CD4-positive, alpha-beta T cell treated with Interleukin-4 for 4 hours (primary cell): ENCODE results near the gene RASL12.
"Not testable (repeated sequence)": the region's sequence is repeated elsewhere in the genome, so short reads cannot be mapped to it uniquely, and the experiment has no call there.

ENCODE experiments used
- DNase-seq: peaks from one replicate; pipeline ENCODE4 v3.0.0-alpha.2; 2020

RASL12 gene

DNA sequence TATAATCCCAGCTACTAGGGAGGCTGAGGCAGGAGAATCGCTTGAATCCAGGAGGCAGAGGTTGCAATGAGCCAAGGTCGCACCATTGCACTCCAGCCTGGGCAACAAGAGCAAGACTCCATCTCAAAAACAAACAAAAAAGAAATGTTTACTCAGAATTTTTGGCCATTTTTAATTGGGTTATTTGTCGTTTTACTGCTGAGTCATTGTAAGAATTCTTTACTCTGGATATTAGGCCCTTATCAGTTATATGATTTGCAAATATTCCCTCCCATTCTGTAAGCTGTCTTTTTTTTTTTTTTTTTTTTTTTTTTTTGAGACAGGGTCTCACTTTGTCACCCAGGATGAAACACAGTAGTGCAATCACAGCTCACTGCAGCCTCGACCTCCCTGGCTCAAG is 56.6 kb downstream of the RASL12 start:
- DNase-seq = not testable (repeated sequence)

DNA sequence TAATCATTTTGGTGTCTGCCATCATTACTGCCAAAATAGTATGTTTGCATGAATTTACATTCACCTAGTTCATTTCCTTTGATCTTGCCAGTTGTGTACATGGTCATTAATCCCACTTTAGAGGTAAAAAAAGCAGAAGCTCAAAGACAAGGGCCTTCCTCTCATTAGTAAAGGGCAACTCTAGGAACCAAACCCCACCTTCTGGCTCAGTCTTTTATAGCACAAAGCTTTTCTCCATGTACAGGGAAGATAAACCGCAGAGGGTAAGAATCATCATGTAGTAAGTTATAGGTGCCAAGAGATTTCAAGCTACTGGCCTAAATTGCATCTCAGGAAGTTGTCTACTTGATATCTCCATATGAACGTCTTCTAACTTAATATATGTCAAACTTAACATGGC is 58.8 kb downstream of the RASL12 start:
- no peak for DNase-seq

DNA sequence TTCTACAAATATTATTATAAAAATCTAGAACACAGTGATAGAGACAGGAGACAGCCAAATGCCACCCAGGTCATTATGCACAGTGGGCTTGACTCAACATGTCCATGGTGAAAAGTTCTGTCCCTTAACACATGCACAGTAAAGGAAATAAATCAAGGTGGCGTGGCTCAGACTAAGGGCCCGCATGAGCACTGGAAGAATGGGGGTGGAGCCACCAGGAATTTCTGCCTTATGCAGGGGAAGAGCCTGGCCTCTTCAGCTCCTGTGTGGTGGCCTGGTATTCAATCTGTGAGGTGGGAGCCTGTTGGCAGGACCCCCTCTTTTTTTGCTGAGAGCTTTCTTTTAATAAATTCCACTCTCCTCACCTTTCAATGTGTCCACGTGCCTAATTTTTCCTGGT is 60.9 kb downstream of the RASL12 start:
- no peak for DNase-seq

DNA sequence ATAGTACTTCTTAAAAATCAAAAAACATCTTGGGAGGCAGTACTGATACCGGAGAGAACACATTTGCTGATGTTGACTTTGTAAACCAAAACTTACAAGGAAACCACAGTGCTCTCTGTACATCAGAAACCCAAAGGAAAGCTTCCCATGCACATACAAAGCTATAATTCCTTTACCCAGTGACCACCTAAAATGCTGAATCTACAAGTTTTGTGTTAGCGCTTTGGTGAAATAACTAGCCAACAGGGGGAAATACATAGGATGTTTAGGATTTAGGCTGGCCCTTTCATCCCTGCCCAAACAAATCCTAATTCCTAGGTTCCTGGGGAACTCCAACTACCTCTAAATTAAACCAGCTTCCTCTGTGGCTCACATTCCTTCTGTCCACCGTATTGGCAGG is 62.8 kb downstream of the RASL12 start:
- DNase-seq = no peak
